Measurements from ENCODE around the gene ACADS. TPM values are rescaled to one million over a fixed set of nuclear protein-coding genes. Genes with fewer than 3 reads are reported as not detected.

The ACADS gene
- polyA plus RNA-seq, 1 donor (not counting 4 experiments of a cell fraction or from before 2014, with no cell fraction given) = 2.2 TPM

DNA sequence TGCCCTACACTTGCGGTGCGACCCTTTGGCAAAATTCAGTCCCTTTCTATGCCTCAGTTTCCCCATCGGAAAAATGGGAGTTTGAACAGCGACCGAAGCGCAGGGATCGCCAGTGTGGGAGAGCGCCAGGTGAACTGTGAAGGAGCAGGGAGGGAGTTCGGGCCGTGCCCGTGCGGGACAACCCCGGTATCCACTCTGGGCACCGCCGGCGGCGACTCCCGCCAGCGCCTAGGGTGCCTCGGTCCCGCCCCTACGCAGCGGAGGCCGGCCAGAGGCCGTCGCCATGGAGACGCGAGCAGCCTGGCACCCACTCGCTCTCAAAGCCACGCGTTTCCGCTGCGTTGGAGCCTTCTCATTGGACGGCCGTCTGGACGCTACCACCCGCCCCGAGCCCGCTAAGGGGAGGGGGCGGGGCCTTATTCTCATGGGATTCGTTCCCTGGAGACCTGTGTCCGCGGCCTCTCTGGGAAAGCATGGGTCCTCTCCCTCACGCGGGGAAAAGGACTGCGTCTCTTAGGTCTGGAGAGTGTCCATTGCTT, 39.4 kb upstream of the ACADS start:
- H3K79me2 ChIP-seq (ENCODE audit: control insufficient read depth, insufficient read depth, low read length) = peaks cover 42% of the 10 kb centered on the region
- TF ChIP-seq, protein P1, sequence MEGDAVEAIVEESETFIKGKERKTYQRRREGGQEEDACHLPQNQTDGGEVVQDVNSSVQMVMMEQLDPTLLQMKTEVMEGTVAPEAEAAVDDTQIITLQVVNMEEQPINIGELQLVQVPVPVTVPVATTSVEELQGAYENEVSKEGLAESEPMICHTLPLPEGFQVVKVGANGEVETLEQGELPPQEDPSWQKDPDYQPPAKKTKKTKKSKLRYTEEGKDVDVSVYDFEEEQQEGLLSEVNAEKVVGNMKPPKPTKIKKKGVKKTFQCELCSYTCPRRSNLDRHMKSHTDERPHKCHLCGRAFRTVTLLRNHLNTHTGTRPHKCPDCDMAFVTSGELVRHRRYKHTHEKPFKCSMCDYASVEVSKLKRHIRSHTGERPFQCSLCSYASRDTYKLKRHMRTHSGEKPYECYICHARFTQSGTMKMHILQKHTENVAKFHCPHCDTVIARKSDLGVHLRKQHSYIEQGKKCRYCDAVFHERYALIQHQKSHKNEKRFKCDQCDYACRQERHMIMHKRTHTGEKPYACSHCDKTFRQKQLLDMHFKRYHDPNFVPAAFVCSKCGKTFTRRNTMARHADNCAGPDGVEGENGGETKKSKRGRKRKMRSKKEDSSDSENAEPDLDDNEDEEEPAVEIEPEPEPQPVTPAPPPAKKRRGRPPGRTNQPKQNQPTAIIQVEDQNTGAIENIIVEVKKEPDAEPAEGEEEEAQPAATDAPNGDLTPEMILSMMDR (optimal IDR thresholded peaks at IDR 0.05 in 1 of 3, IDR thresholded peaks at IDR 0.05 in 1 of 3, conservative IDR thresholded peaks at IDR 0.05 in 1 of 3; ENCODE audit: extremely low read depth in 1 of 3, insufficient read depth in 2 of 3, low read length in 3 of 3) = no peak
- no peak for TF ChIP-seq EZH2 (IDR thresholded peaks at IDR 0.05; ENCODE audit: low read length)
- peak overlapping the region; percentile 95 for H3K27ac ChIP-seq (ENCODE audit: control insufficient read depth, insufficient read depth, low read length)
- H3K9ac ChIP-seq (ENCODE audit: control insufficient read depth, extremely low read depth, insufficient read depth, low read length) = peak overlapping the region; percentile 91
- peak overlapping the region; percentile 82 to 95 (median 83) for H3K4me3 ChIP-seq (ENCODE audit: control insufficient read depth in 2 of 3, extremely low read depth in 1 of 3, insufficient read depth in 2 of 3, low read depth in 1 of 3, low read length in 3 of 3)
- peak; percentile 74 for FAIRE-seq
- H3K9me1 ChIP-seq (ENCODE audit: control insufficient read depth, extremely low read depth, insufficient read depth, low read length) = no peaks in the 10 kb centered on the region
- peak overlapping the region; percentile 97 for H2AFZ ChIP-seq (ENCODE audit: control insufficient read depth, low read length)
- DNase-seq (ENCODE audit: low read depth, low spot score) = peak; percentile 85
- H3K27me3 ChIP-seq (ENCODE audit: control insufficient read depth, extremely low read depth, insufficient read depth, low read length) = no peaks in the 10 kb centered on the region
- H3K36me3 ChIP-seq (ENCODE audit: control insufficient read depth in 2 of 2, extremely low read depth in 1 of 2, insufficient read depth in 2 of 2, low read length in 2 of 2) = no peaks in the 10 kb centered on the region
- H4K20me1 ChIP-seq (ENCODE audit: control insufficient read depth, extremely low read depth, insufficient read depth, low read length) = peaks cover 11% of the 10 kb centered on the region
- H3K4me1 ChIP-seq (ENCODE audit: control insufficient read depth, extremely low read depth, insufficient read depth, low read length) = peaks cover 22% of the 10 kb centered on the region
- H3K9me3 ChIP-seq (ENCODE audit: control insufficient read depth, low read depth, low read length) = no peaks in the 10 kb centered on the region
- dilution Hi-C loops (cut with MboI; ENCODE audit: extremely low pct_ligation_motif_present, low sequenced_read_pairs) = no loop called here
- H3K4me2 ChIP-seq (ENCODE audit: control insufficient read depth, extremely low read depth, insufficient read depth, low read depth, low read length) = peak overlapping the region; percentile 93

- DNase-seq (ENCODE audit: low read depth, low spot score) = peak; percentile 74
- H3K27me3 ChIP-seq (ENCODE audit: control insufficient read depth, extremely low read depth, insufficient read depth, low read length) = no peaks in the 10 kb centered on the region
- peak within 1 kb of the TSS; percentile 95 for H3K27ac ChIP-seq (ENCODE audit: control insufficient read depth, insufficient read depth, low read length)
- dilution Hi-C loops (cut with MboI; ENCODE audit: extremely low pct_ligation_motif_present, low sequenced_read_pairs) = no loop called here
- no peaks in the 10 kb centered on the region for H3K9me3 ChIP-seq (ENCODE audit: control insufficient read depth, low read depth, low read length)
- H3K4me2 ChIP-seq (ENCODE audit: control insufficient read depth, extremely low read depth, insufficient read depth, low read depth, low read length) = peak within 1 kb of the TSS; percentile 95
- peak within 1 kb of the TSS; percentile 97 for H2AFZ ChIP-seq (ENCODE audit: control insufficient read depth, low read length)
- H3K9ac ChIP-seq (ENCODE audit: control insufficient read depth, extremely low read depth, insufficient read depth, low read length) = peak within 1 kb of the TSS; percentile 91
- H3K9me1 ChIP-seq (ENCODE audit: control insufficient read depth, extremely low read depth, insufficient read depth, low read length) = no peaks in the 10 kb centered on the region
- no peak for FAIRE-seq
- no peaks in the 10 kb centered on the region for H3K36me3 ChIP-seq (ENCODE audit: control insufficient read depth in 2 of 2, extremely low read depth in 1 of 2, insufficient read depth in 2 of 2, low read length in 2 of 2)
- no peak for TF ChIP-seq EZH2 (IDR thresholded peaks at IDR 0.05; ENCODE audit: low read length)
- TF ChIP-seq, protein P1 (optimal IDR thresholded peaks at IDR 0.05 in 1 of 3, IDR thresholded peaks at IDR 0.05 in 1 of 3, conservative IDR thresholded peaks at IDR 0.05 in 1 of 3; ENCODE audit: extremely low read depth in 1 of 3, insufficient read depth in 2 of 3, low read length in 3 of 3) = peak in 2 of 3 experiments; percentile 37 to 44
- H4K20me1 ChIP-seq (ENCODE audit: control insufficient read depth, extremely low read depth, insufficient read depth, low read length) = peaks cover 11% of the 10 kb centered on the region
- H3K79me2 ChIP-seq (ENCODE audit: control insufficient read depth, insufficient read depth, low read length) = peaks cover 48% of the 10 kb centered on the region
- H3K4me3 ChIP-seq (ENCODE audit: control insufficient read depth in 2 of 3, extremely low read depth in 1 of 3, insufficient read depth in 2 of 3, low read depth in 1 of 3, low read length in 3 of 3) = peak within 1 kb of the TSS; percentile 83 to 95 (median 83)
- peaks cover 22% of the 10 kb centered on the region for H3K4me1 ChIP-seq (ENCODE audit: control insufficient read depth, extremely low read depth, insufficient read depth, low read length)
Measured at GRCh38 chr12:120686690-120687577, 38.7 kb upstream of the ACADS start, which contains the start of gene MLEC. MLEC (plus strand) TSS chr12:120687149; CDS start chr12:120687297, 148 bp downstream.

Measured in keratinocyte (primary cell).